T-helper 2 cell (primary cell): ENCODE data around the gene KIAA2012.

ENCODE experiments used
- DNase-seq, 5 experiments: peaks; one replicate each; pipeline versions ENCODE4 v3.0.0 to v3.0.0-alpha.2; 2012 to 2022

KIAA2012 gene

GRCh38 chr2:202154613-202155012 lies 81.6 kb downstream of the KIAA2012 start:
- DNase-seq, result no peak

GRCh38 chr2:202157211-202157990 lies 84.3 kb downstream of the KIAA2012 start:
- no peak for DNase-seq

GRCh38 chr2:202158796-202159195 lies 85.7 kb downstream of the KIAA2012 start:
- no peak for DNase-seq

- peak in 1 of 5 experiments; percentile 61 for DNase-seq
Measured at GRCh38 chr2:202161151-202161835, 88.2 kb downstream of the KIAA2012 start.

GRCh38 chr2:202164411-202164810 lies 91.4 kb downstream of the KIAA2012 start:
- no peak for DNase-seq

- DNase-seq, result no peak
Measured at GRCh38 chr2:202165208-202165607, 92.2 kb downstream of the KIAA2012 start.

GRCh38 chr2:202165945-202166344 lies 92.9 kb downstream of the KIAA2012 start:
- no peak for DNase-seq

- DNase-seq, result no peak
Measured at GRCh38 chr2:202169131-202169530, 96.1 kb downstream of the KIAA2012 start.

- no peak for DNase-seq
Measured at GRCh38 chr2:202169832-202170424, 96.9 kb downstream of the KIAA2012 start.

GRCh38 chr2:202171241-202171825 lies 98.3 kb downstream of the KIAA2012 start:
- no peak for DNase-seq

GRCh38 chr2:202172439-202173211 lies 99.6 kb downstream of the KIAA2012 start:
- DNase-seq, result peak in 2 of 5 experiments; percentile 9 to 18

GRCh38 chr2:202178346-202178958 lies 105.4 kb downstream of the KIAA2012 start:
- peak in 3 of 5 experiments; percentile 6 to 53 (median 7) for DNase-seq

GRCh38 chr2:202184557-202184956 lies 111.5 kb downstream of the KIAA2012 start:
- DNase-seq, result no peak

GRCh38 chr2:202185156-202185555 lies 112.1 kb downstream of the KIAA2012 start:
- DNase-seq, result no peak

GRCh38 chr2:202186641-202187202 lies 113.7 kb downstream of the KIAA2012 start:
- DNase-seq, result no peak

GRCh38 chr2:202187570-202187969 lies 114.5 kb downstream of the KIAA2012 start:
- no peak for DNase-seq

- DNase-seq, result no peak
Measured at GRCh38 chr2:202193305-202193704, 120.2 kb downstream of the KIAA2012 start.

GRCh38 chr2:202193881-202194353 lies 120.9 kb downstream of the KIAA2012 start:
- DNase-seq, result no peak

GRCh38 chr2:202194418-202194817 lies 121.4 kb downstream of the KIAA2012 start:
- no peak for DNase-seq

GRCh38 chr2:202196727-202197126 lies 123.7 kb downstream of the KIAA2012 start:
- DNase-seq, result no peak
